ENCODE data around the gene CAPN13.

Gene CAPN13

GRCh38 chr2:30807249-30807648 lies at the start of gene CAPN13:
CAPN13 (minus strand) TSS chr2:30807446; CDS start chr2:30787325, 20,121 bp downstream.
- DNase-seq (ENCODE audit: low spot score) = no peak

GRCh38 chr2:30847841-30848240 lies 40.6 kb upstream of the CAPN13 start:
- no peak for DNase-seq (ENCODE audit: low spot score)

DNA sequence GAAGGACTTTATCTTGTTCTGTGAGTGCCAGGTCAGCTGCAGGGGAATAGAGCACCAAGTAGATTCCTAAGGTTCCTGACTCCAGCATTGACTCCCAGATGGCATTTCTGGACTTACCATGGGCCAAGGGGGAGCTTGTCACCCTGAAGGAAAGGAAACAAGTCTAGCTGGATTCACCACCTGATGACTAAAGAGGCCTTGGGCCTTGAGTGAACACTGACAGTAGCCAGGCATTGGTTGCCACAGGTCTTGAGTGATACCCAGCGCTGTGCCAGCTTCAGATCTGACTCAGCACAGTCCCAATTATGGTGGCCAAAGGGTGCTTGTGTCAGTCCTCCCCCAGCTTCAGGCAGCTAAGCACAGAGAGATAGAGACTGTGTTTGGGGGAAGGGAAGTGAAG lies 40.1 kb upstream of the CAPN13 start:
- DNase-seq (ENCODE audit: low spot score) = no peak

- DNase-seq (ENCODE audit: low spot score) = no peak
These were observed 21.3 kb upstream of the CAPN13 start for GRCh38 chr2:30828586-30828985.

DNA sequence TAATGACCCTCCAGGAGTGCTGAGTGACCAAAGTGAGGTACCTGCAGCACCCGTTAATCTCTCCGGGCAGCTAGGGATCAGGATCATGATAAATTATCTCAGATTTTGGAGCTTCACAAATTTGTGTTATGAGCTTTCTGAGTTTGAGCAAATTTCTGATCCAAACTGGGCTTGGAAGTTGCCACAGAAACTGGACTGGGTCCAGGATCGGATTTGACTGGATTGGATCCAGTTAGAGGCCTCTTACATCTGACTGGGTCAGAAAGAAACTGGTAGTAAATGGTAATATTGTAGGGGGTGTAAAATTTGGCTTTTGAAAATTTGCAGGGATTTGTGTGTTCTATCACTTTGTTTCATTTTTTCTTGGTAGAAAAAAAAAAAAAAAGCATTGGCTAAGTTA lies 19.7 kb upstream of the CAPN13 start:
- DNase-seq (ENCODE audit: low spot score) = no peak

DNA sequence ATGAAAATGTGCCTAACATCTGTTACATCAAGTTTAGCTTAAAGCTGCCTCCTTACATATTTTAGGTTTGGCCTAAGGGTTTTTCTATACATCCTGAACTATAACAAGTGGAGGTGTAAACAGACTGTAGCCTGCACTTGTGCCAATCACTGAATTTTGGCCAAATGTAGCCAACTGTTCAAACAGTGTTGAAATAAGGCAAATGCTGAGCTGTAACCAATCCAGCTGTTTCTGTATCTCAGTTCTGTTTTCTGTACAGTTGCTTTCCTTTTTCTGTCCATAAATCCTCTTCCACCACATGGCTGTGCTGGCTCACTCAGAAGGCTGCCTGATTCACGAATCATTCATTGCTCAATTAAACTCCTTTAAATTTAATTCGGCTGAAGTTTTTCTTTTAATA lies 19.2 kb upstream of the CAPN13 start:
- no peak for DNase-seq (ENCODE audit: low spot score)

DNA sequence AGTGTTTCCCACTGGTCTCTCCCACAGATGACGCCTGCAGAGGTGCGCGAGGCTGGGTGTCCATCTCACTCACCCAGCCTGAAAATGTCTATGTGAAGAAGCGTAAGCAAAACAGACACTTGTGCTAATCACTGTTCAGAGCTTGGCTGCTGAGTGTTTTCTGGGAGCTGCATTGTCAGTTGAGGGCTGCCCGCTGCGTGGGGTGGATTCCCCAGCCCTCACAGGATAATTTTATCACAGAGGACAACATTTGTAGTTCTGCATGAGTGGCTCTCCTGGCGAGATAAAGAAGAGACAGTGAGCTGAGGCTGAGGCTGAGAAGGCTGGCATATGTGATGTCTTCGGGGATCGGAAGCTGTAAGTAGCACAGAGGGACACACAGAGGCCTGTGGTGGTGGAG lies 16.2 kb upstream of the CAPN13 start:
- no peak for DNase-seq (ENCODE audit: low spot score)

DNA sequence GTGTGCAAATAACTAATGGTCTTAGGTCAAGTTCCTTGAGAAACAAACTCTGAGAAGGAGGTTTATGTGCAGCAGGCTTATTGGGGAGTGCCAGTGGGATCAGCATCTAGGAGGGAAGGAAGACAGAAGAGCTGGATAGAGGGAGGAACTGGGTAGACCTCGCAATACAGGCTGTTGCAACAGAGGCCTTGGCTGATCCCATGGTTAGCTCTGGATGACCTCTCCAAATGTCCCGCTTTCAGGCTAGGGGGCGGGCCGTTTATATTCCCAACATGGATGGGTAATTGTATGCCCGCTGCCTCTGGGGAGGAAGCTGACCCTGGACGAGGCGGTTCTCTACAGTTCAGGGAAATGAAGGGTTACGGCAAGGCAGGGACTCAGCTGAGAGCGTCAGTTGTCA lies 14.7 kb upstream of the CAPN13 start:
- no peak for DNase-seq (ENCODE audit: low spot score)

- no peak for DNase-seq (ENCODE audit: low spot score)
These were observed 13.3 kb upstream of the CAPN13 start for GRCh38 chr2:30820381-30821055.

DNA sequence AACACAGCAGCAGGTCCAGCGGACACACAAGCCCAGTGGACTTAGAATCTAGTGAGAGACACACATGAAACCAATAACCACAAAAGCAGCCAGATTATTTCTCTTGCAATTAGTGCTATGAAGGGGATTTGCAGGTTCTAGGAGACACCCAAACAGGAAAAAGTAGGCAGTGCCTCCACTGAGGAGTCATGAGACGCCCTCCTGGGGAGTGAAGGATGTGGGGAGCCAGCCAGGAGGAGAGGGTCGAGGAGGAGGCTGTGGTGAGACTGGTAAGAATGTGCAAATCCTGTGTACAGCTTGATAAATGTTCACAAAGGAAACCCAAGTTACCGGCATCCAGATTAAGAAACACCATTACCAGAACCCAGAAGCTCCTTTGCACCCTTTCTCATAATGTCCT lies 2.7 kb upstream of the CAPN13 start:
- DNase-seq (ENCODE audit: low spot score) = no peak

DNA sequence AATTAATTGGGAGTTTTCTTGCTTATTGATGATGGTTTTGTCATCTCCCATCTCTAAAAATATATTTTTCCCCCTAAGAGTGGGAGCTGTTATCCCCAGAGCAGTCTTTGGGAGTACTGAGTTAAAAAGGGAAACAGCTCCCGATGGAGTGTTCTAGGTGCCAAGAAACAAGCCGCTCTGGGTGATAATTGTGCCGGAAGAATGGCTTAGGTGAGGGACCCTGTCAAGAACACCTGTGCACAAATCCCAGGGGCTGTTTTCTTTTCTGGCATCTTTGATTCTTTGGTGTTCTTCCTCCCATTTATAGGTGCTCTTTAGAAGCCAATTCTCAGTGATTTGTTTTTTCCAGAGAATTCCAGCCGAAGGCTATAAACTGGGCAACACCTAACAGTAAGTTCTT lies 1.4 kb upstream of the CAPN13 start:
- no peak for DNase-seq (ENCODE audit: low spot score)

DNA sequence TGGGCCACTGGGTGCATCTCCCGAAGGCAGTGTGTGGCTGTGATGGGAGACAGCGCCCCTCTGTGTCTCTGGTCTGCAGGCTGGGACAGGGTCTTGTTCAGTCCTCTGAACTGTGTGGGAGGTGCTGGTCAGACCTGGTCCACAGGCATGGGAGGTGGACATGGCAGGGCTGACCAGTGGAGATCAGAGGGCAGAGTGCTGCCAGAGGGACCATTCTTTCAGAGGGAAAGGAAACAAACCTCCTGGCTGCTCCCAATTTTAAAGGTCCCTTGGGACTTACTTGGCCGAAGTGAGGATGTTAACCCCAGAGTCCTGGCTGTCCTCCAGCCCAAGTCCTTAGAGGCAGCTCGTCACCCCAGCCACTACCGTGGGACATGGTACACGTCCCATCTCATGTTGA lies 4.0 kb downstream of the CAPN13 start:
- DNase-seq (ENCODE audit: low spot score) = no peak

DNA sequence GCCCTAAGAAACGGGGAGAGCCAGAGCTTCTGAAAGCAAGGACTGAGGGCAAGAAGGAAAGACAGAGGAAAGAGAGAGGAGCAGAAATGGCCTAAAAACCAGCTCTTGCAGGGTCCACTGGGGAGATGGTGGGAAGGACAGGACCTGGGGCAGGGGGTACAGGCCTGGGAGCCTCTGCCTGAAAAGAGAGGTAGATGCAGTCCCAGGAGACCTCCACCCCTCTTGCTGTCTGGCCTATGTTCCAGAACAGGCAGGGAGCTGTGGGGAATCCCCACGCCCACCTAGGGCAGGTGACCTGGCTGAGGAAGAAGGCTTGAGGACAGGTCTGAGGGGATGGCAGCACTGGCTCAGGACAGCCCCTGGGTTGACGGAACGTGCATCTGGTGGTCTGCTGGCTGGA lies 4.6 kb downstream of the CAPN13 start:
- DNase-seq (ENCODE audit: low spot score) = no peak

GRCh38 chr2:30801821-30802455 lies 5.3 kb downstream of the CAPN13 start:
- DNase-seq (ENCODE audit: low spot score) = no peak

GRCh38 chr2:30800159-30800558 lies 7.1 kb downstream of the CAPN13 start:
- no peak for DNase-seq (ENCODE audit: low spot score)

GRCh38 chr2:30799366-30799765 lies 7.9 kb downstream of the CAPN13 start:
- no peak for DNase-seq (ENCODE audit: low spot score)

- no peak for DNase-seq (ENCODE audit: low spot score)
These were observed 8.7 kb downstream of the CAPN13 start for GRCh38 chr2:30798536-30798991.

DNA sequence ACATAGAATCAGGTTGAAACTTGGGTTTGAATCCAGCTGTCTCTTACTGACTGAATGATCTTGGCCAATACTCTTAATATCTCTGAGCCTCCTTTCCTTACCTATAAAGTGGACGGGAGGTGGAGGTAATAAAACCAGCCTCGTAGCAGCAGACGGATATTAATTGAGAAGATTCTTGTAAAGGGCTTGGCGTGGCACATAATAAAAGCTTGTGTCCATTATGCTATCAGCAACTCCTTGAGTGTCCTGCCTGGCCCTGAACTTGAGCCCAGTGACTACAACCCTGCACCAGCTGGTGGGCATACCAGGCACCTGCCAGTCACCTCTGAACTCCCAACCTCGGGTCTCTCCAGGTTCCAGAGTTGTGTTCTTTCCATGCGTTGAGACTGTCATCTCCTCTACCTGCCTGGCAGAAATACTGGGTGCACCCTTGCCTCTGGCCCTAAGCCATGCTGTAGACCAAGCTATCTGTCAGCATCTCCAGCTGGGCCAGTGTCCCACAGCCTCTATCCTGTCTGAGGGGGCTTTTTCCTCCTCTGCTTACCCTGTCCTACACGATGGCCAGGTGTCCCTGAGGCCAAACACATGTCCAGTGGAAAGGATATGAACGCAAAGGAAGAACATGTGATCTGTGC lies 9.7 kb downstream of the CAPN13 start:
- no peak for DNase-seq (ENCODE audit: low spot score)

- no peak for DNase-seq (ENCODE audit: low spot score)
These were observed 10.5 kb downstream of the CAPN13 start for GRCh38 chr2:30796699-30797098.

GRCh38 chr2:30792521-30792920 lies 14.7 kb downstream of the CAPN13 start:
- no peak for DNase-seq (ENCODE audit: low spot score)

DNA sequence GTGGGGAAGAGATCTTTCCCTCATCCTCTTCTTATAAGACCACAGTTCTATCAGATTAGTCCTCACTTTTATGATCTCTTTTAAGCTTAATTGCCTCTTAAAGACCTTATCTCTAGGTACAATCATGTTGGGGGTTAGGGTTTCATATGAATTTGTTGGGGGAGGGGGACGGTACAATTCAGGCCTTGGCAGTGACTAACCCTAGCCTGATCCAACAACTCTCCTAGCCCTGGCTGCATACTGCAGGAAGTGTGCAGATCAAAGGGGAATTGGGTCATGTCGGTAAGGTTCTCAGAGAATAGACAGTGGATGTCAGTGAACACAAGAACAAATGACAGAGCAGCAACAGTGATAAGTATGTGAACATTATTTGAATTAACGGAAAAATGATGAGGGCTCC lies 16.4 kb downstream of the CAPN13 start:
- no peak for DNase-seq (ENCODE audit: low spot score)

- no peak for DNase-seq (ENCODE audit: low spot score)
These were observed 17.5 kb downstream of the CAPN13 start for GRCh38 chr2:30789670-30790210.
